HG03103 (cell line): ENCODE measurements around the gene ANO10.
A peak's percentile ranks its signal among the peaks of the same experiment; 100 is the strongest.

Experiments
- ATAC-seq: cut with Tn5 transposase; IDR thresholded peaks from one replicate; pipeline ENCODE4 v1.9.1; 2021; ENCODE audit warnings: low read depth; ENCODE audit not compliant: unreplicated experiment

The ANO10 gene

DNA sequence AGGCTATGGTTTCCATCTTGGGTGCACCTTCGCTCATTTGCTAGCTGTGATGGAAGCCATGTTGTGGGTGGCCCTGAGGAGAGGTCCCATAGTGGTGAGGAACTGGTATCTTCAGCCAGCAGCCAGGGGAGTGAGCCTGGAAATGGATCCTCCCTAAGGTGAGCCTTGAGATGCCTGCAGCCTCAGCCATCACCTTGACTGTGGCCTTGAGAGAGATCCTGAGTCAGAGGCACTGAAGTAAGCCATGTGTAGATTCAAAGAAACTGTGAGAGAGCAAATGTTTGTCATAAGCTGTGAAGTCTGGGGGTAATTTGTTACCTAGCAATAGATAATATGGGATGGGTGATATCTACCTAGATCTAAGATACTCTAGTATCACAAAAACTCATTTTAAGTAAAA is 230.2 kb downstream of the ANO10 start:
- no peak for ATAC-seq

DNA sequence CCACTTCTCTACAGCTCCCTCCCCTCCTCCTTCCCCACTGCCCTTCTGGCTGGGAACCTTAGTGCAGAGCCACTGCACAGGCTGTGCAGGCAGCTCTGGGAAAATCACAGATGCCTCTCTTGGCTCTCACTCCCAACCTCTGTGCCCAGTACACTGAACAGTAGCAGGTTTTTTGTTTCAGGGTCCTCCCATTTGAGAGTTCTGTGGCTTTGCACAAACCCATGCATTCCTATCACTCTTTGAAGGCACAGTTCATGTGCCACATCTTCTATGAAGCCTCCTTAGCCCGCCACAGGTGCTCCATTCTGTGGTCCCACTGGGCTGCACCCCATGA is 231.6 kb downstream of the ANO10 start:
- no peak for ATAC-seq

DNA sequence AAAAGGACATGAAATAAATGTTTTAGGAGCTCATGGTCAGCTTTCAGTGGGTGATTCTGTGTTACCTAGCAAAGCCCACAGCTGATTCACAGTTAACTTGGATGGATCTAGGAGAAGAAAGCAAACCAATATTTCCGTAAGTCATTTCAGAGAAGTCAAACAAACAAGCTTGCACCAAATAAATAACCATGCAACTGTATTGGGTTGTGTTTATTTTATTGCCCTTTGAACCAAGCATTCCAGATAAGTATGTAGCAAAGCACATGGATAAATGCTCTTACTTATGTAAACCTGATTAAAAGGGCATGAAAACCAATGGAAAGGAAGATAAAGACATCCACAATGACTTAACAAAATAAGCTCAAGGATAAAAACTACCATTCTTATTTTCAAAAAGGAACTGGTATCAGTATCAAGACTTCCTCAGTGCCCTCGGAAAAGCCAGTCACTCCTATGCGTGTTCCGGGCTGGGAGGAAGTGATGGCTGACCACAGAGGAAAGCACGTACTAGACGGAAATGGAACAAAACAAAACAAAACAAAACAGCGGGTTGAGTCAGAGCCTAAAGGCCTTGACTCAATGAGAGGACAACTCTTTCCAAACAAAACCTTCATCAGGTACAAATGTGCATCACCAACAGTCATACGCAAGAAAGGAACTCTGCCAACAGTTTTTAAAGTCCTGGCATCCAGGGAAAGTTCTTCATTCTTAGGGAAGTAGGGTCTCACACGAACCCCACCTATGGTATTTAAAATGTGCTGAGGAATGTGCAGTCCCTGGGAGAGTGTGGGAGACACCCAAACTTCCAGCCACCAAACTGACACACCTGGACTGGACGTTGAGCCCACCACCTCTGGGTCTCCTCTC is 232.2 kb downstream of the ANO10 start:
- ATAC-seq, result peak; percentile 54

DNA sequence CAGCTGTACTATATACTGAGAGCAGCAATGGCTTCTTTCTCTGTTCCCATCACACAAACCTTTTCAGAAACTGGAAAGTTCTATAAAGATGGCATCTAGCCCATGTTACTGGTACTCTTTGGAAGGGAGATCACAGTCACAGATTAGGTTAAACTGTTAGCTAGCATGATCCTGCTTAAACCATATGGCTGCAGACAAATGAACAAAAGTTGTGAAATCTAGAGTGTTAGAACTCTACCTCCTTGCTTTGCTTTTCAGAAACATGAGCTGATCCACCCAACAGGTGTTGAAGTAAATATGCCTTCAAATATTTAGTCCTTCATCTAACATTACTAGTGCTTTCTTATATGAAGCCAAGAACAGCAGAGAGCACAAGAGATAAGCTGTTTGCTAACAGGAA is 232.9 kb downstream of the ANO10 start:
- no peak for ATAC-seq

DNA sequence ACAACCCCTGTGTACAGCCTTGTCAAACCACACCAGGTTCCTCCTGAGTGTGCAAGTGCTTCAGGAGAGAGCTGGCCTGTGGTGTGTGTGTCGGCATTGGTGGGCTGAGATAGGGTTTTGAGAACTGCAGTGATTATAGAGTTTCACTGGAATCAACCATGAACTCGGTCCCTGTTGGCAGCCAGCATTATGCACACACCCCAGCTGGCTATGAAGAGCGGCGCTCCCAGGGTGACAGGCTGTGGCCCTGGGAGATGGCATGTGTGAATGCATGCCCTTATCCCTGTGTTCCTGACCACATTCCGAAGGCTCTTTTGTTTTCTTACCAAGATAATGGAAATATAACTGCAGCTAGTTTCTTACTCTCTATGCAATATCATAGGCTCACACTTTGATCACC is 233.6 kb downstream of the ANO10 start:
- ATAC-seq, result no peak

DNA sequence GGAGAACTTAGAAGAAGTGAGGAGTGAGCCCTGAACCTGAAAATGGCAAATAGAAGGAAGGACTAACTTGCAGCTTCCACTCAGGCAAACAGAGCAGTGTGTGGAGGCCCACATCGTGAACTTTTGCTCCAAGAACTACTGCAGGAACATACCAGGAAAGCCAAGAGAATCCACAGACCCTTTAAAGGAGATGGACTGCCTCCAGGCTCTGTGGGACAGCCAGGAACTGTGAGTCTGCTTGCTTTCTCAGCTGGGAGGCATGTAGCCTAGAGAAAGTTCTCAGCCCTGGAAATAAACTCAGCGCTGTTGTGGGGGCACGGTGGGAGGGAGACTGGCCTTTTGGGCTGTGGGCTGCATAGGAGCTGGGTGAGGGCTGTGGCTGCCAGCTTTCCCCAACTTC is 242.5 kb downstream of the ANO10 start:
- no peak for ATAC-seq

DNA sequence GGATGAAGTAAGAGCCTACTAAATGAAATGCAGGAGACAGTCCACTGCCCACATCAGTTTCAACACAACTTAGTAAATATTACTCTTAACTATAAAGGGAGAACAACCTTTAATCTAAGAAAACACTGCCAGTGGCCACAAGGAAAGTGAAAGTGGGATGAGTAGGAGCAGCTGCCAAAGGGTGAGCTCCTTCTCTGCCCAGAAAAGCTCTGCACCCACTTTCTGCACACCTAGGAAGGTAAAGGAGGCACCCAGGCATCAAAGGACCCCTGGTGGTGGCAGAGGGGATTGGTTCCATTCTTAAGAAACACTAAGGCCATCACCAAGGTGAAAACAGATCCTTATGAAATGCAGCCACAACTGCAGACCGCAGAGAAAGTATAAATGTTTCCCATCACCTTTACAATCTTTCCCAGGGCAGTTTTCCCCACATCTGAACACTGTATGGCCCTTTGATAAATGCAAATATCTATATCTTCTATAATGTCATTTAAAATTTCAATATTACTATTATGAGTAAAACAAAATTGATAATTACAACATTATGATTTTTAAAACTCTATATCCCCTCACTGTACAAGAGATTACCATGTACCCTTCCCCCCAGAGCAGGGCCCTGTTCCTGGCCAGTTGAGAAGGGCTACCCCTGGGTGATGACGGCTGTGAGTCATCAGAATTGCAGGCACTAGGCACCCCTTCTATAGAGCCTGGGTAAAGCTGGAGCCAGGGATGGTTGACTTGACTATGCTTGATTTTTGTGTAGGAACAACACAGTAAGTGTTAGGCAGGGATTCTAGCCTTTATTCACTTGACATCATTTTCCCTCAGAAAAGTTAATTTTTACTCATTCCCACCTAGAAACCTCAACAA is 243.5 kb downstream of the ANO10 start:
- no peak for ATAC-seq

DNA sequence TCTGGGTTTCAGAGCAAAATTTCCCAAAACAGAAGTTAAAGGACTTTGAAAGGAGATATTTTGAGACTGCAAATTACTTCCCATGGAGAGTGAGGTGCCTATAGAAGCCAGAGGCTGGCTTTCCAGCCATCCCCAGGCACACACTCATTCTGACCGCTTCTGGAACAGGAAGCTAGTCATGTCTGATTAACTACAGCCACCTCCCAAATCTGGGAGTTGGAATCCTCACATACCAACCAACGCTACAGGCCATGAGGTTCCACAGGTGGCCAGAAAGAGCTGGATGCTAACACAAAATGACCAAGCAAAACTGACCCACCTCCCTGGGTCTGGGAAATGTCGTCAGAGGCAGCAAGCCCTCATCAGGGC is 248.3 kb downstream of the ANO10 start:
- no peak for ATAC-seq

DNA sequence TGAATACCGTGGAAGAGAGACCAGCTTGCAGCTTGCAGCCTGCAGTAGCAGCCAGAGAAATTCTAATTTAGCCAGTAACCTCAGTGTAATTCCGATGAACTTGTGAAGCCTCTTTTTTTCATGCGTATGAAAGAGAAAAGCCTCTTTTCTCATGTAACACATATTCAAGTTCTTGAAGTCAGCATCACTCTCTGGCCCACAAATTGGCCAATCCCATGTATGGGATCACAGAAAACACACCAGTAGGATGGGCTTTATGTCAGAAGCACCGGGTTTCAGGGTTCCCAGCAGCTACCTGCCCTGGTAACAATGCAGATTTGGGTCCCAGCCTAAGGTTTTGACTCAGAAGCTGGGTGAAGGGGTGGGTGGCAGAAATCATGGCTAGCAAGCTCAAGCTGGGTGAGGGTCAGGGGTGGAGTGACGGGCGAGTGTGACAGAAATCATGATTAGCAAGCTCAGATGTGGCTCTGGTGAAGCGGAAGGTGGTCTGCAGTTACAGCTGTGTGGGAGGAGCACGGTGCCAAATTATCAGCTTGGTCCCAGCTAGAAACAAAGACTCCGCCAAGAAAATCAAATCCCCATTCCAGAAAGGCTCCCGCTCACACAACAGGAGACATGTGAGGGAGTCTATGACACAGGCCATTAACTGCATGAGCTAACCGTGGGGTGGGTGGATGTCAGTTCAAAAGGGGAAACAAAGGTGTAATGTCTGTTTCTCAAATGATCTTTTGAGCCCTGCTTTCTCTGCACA is 248.8 kb downstream of the ANO10 start:
- no peak for ATAC-seq

DNA sequence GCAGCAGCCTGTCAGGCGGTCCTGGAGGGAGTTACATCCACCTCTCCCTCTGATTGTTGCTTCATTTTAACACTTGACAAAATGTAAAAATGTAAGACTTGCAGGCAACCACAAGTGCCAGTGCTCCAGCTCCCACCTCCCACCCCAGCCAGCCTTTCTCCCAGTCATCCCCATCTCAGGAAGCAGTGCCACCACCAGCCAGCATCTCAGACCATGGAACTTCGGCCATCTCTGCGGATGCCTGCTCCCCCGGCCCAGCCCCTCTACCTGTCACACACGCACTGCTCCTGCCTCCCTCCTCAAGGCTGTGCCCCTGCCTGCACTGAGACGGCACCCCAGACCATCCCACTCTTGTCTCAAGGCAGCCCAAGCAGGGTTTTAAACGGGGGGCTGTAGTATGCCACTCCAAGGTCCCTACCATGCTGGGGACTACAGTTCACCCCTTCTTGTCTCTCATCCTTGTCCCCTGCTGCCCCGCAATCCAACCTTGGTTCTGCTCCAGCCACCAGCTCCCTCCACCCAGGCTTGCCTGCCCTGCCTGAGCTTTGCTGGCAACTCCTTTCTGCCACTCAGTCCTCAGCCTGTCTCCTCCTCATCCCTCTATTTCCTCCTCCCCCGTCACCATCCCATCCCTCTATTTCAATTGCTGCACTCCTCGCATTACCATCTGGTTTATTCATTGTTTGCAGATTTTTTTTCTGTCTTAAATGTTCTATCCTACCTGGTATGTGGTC is 249.6 kb downstream of the ANO10 start:
- ATAC-seq, result no peak

DNA sequence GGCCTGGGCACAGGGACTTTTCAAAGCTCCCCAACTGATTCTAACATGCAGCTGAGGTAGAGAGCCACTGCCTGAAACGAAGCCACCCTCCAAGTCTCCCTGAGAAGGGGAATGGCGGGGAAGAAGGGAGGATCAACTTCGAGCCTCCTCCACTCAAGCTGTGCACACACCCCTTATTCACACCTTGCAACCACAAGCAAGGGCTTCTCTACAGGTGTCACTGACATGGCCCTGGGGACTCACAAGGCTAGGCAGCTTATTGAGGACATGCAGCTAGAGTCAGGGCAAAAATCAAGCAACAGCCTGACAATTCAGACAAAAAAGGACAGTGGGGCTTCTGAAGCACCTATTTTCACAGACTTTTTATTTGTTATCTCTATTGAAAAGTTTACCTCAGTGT is 250.3 kb downstream of the ANO10 start:
- ATAC-seq, result no peak

DNA sequence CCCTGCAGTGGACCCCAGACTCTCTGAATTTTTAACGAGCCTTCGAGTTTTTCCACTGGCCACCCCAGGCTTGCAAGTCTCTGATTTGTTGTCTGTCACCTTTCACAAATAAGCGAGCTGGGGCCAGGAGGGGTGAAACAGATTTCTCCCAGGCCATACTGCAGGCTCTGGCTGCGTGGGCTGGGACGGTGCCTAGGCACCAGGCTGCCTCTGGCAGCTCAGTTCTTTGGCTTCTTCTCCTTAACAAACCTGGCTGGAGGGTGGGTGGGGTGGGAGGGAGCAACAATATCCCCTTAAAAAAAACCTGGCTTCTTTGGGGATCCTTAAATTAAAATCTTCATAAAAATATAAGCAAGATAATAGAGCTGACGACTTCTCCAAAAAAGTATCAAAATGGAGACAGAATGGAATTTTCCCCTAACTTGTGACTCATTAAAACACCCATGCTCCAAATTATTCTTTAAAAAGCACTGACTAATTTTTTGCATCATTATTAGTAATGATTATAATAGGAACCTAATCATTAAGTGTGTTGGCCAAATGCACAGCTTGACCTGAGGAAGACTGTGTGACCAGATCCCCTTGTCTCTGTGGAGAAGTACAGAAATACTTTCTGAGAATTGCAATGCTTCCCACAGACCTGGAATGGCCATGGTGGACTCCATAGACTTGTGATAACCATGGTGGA is 251.4 kb downstream of the ANO10 start:
- ATAC-seq, result no peak

DNA sequence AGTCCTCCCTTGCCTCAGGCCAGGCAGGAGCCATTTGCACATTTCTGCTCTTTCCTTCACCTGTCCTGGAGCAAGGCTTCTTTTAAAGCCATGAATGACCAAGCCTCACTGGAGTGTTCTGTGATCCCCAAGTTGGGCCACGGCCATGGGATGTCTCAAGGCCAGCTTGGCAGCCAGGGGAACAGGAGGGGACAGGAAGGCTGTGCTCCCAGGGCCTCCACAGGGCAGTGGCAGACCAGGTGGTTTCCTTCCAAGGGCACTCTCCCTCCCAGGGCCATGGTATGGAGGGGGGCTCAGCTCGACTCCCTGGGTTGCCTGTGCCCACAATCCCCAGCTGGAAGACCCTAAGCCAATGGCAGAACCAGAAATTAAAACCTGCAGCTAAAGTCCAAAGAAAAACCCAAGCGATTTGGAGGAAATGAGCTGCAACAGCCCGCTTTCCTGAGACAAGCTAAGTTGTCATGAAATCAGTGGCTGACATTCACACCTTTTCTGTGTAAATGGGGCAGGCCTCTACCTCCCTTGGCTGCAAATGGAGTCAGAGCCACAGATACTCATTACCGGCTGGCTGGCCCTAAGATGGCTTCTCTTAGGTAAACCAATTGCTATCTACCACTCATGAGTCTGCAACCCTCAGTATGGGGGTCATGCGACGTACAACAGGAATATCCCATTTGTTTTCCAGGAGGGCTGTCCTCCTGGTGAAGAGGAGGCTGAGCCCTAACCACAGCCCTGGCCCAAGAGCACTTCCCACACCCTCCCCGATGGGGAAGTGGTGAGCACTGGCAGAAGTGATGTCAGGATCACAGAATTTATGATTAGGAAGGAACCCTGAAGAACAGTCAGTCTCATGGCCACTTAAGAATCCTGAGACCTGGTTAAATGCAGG is 252.2 kb downstream of the ANO10 start:
- no peak for ATAC-seq

DNA sequence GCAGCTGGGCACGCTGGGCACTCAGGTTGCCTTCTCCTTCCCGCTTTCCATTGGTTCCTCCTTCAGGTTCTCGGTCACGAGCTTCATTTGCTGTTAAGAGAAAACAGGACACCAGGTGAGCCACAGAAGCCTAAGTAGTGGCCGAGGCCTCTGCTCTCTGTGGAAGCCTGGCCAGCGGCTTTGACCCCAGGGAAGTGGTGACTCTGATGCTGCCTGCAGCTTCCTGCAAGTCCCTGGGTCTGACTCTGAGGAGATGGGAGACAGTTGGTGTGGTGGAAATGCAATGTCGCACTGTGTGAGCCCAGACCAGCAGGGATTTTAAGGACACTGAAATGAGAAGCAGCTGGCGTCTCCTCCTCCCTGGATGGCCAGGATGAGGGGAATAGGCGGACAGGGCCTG is 254.9 kb downstream of the ANO10 start:
- ATAC-seq, result no peak

DNA sequence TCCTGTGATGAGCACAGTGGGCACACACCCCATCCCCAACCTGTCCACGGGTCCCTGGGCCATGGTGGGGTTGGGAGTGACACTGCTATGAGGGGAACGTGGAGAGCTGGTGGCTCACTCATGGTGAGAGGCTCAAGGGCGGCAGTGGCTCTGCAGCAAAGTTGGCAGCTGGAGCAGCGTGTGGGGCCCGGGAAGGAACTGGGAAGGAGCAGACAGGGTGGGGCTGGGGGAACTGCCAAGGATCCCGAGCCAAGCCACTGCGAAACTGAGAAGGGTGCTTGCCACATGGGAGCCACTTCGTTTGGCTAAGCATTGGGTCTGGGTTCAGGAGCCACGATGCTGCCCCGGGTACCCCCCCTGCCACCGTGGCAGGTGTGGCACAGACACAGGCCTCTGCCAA is 255.3 kb downstream of the ANO10 start:
- ATAC-seq, result no peak

DNA sequence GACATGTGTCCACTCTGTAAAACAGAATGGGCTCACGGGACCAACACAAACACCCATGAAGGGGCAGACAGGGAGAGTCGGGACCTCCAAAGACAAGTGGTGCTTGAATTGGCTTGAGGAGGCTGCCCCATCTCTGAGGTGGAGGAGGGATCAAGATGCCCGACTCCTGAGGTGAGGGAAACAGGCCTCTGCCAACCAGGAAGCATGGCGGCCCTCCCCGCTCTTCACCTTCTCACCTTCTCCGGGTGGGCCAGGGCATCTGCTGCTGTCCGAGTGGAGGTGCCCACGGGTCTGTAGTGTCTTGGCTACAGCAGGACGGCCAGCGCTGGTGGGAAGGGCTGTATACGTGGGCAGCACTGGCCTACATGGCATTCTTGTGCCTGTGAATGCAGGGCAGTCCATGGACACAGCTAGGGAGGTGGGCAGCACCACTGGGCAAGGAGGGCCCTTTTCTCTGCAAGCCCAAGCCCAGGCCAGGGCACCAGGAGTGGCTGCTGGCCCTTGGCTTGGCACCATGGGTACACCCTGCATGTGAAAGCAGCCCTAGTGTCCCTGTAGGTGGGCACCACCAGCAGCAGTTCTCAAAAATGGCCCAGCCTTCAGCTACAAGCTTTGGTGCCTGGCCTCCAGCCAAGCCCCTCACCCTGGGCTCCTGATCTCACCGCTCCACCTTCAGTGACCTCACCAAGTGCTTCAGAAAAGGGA is 256.1 kb downstream of the ANO10 start:
- ATAC-seq, result no peak

DNA sequence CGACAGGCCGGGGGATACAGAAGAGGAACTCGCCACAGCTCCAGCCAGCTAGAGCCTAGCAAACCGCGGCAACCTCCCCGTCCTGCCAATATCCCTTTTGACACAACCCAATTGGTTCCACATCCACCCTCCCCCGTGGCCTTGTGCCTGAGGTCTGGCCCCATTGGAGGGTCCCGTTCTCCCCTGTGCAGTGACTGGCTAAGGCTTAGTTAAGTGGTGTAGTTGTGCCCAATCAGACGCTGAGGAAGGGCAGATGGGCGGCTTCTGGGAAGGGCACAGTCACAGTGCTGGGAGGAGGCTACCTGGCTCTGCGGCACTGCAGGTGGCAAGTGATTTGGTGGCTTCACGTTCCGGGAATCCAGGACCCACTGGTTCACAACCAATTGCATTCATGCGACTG is 256.9 kb downstream of the ANO10 start:
- ATAC-seq, result no peak

DNA sequence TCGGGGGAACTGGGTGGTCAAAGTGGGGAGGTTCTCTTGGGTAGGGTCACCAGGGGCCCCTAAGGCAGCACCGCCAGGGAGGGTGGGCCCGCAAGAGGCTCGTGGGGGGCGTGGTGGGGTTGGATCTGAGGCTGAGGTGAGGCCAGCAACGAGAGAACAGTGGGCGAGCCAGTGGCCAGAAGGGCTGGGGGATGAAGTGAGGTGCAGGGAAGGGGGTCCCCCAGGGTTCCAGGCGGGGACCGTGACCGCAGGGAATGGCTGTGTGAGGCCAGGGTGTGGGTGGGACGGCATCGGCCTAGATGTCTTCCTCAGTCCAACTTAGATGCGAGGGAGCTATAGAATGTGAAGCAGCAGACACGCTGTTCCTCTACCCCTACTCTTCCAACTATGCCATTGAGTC is 257.3 kb downstream of the ANO10 start:
- no peak for ATAC-seq
